ENCODE measurements around the gene PALM2AKAP2.

The PALM2AKAP2 gene
- 36.2 to 37.3 (median 36.5) reads per million in 3 donors for total RNA-seq

DNA sequence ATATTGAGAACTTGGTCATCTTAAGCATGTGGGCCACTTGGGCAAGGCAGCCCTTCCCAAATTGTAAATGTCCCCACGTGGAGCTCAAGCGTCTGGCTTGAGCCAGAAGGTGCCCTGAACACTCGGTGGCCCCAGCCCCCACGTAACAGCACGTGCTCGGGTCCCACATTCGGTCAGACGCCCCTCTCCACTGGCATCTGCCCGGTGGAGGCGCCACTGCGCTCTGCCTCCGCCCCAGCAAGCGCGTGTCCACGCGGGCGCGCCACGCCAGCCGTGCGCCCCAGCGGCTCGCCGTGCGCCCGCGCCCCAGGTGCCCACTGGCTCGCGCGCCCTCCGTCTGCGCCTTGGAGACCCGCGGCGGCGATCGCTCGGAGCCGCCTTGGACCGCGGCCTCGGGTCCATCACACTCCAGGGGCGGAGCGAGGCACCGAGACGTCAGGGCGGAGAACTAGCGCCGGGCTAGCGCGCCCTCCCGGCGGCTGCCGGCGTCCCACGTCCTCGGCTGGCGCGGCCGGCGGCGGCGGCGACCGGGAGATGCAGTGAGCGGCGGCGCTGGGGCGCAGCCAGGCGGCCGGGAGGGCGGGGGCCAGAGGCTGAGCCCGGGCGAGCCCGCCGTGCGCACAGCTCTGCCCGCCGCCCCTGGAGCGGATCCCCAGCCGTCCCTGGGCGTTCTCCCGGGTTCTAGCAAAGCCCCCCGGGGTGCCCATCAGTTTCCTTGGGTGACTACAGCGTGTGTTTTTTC is at the start of gene PALM2AKAP2:
Gene PALM2AKAP2, plus strand, starts transcription at position 488 of the 742 bp plus-strand sequence. CDS start 291 bp downstream, outside the sequence.
- Histone ChIP-seq H3K27ac (ENCODE audit: insufficient read depth, low read length, poor library complexity, severe bottlenecking) (no peak within 1 kb of the TSS), H3K4me3 (ENCODE audit: insufficient read depth, low read depth, low read length, poor library complexity, severe bottlenecking) (no peak within 1 kb of the TSS), H3K36me3 (ENCODE audit: control insufficient read depth, insufficient read depth, low read length) (no peaks in the 10 kb centered on the region), H3K9me3 (ENCODE audit: control insufficient read depth, low read length) (no peaks in the 10 kb centered on the region), H3K27me3 (replicated peaks; ENCODE audit: control insufficient read depth, insufficient read depth, low read length, poor library complexity, severe bottlenecking) (no peaks in the 10 kb centered on the region), H3K4me1 (ENCODE audit: control insufficient read depth, insufficient read depth, low read length, poor library complexity, severe bottlenecking) (no peaks in the 10 kb centered on the region)
- no peak for DNase-seq

DNA sequence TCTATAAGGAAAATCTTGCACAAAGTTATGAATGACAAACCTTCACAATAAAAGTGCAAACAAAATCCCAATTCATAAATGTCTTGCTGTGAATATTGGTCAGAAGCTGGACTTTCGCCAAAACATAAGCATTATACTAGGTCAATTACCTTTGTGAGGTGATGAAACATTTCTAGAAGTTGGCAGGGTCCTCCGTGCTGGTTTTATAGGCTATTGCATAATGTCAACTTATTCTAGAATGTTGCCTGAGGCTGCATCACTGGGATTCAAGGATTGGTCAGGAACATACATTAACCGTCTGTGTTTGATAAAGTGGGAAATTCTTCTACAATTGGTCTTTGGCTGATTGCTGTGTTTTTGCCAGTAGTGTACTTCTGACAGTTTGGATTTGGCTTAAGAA is 49.8 kb upstream of the PALM2AKAP2 start:
- no peak for DNase-seq
- H3K4me3 ChIP-seq (ENCODE audit: insufficient read depth, low read depth, low read length, poor library complexity, severe bottlenecking) = no peak overlapping the region
- H3K36me3 ChIP-seq (ENCODE audit: control insufficient read depth, insufficient read depth, low read length) = no peaks in the 10 kb centered on the region
- H3K4me1 ChIP-seq (ENCODE audit: control insufficient read depth, insufficient read depth, low read length, poor library complexity, severe bottlenecking) = no peaks in the 10 kb centered on the region
- no peaks in the 10 kb centered on the region for H3K9me3 ChIP-seq (ENCODE audit: control insufficient read depth, low read length)
- no peaks in the 10 kb centered on the region for H3K27me3 ChIP-seq (replicated peaks; ENCODE audit: control insufficient read depth, insufficient read depth, low read length, poor library complexity, severe bottlenecking)
- H3K27ac ChIP-seq (ENCODE audit: insufficient read depth, low read length, poor library complexity, severe bottlenecking) = no peak overlapping the region

DNA sequence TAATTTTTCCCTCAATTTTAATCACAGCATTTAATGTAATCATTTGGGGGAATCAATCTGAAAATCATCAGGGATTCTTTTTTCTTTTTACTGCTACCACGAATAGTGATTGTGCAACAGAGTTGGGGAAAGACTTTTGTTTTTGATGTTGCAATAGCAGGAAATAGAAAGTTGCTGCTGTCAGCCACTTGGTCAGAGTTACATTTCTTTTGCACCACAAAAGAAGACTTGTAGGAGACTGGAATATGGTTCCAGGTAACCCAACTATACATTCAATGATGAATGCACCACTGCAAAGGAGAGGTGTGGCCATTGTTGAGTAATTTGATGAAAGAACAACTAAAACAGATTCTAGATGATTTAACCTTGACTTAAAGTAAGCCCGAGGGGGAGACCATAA is 46.3 kb upstream of the PALM2AKAP2 start:
- no peak overlapping the region for H3K4me3 ChIP-seq (ENCODE audit: insufficient read depth, low read depth, low read length, poor library complexity, severe bottlenecking)
- no peaks in the 10 kb centered on the region for H3K27me3 ChIP-seq (replicated peaks; ENCODE audit: control insufficient read depth, insufficient read depth, low read length, poor library complexity, severe bottlenecking)
- no peak for DNase-seq

DNA sequence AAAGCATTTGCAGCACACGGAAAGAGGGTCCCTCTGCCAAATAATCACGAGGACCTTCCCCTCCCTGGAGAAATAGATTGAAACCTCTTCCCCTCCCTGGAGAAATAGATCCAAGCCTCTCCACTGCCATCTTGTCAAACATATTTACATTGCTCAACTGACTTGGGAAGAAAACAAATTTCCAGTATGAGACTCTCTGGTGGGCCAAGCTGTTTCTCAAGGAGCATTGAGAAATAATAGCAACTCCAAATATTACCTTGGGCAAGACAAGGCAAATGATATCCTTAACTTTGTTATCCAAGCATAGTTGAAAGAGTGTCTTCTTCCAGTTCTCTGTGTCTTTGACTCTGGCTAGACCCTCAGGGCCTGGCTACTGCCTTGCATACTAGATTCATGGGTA is 45.2 kb upstream of the PALM2AKAP2 start:
- Histone ChIP-seq H3K4me1 (ENCODE audit: control insufficient read depth, insufficient read depth, low read length, poor library complexity, severe bottlenecking) (no peaks in the 10 kb centered on the region), H3K36me3 (ENCODE audit: control insufficient read depth, insufficient read depth, low read length) (no peaks in the 10 kb centered on the region), H3K27ac (ENCODE audit: insufficient read depth, low read length, poor library complexity, severe bottlenecking) (no peak overlapping the region), H3K27me3 (replicated peaks; ENCODE audit: control insufficient read depth, insufficient read depth, low read length, poor library complexity, severe bottlenecking) (no peaks in the 10 kb centered on the region), H3K4me3 (ENCODE audit: insufficient read depth, low read depth, low read length, poor library complexity, severe bottlenecking) (no peak overlapping the region), H3K9me3 (ENCODE audit: control insufficient read depth, low read length) (no peaks in the 10 kb centered on the region)
- no peak for DNase-seq

More for the DNA sequence above, 46.3 kb upstream of the PALM2AKAP2 start:
- Histone ChIP-seq H3K9me3 (ENCODE audit: control insufficient read depth, low read length) (no peaks in the 10 kb centered on the region), H3K4me1 (ENCODE audit: control insufficient read depth, insufficient read depth, low read length, poor library complexity, severe bottlenecking) (no peaks in the 10 kb centered on the region), H3K36me3 (ENCODE audit: control insufficient read depth, insufficient read depth, low read length) (no peaks in the 10 kb centered on the region), H3K27ac (ENCODE audit: insufficient read depth, low read length, poor library complexity, severe bottlenecking) (no peak overlapping the region)

DNA sequence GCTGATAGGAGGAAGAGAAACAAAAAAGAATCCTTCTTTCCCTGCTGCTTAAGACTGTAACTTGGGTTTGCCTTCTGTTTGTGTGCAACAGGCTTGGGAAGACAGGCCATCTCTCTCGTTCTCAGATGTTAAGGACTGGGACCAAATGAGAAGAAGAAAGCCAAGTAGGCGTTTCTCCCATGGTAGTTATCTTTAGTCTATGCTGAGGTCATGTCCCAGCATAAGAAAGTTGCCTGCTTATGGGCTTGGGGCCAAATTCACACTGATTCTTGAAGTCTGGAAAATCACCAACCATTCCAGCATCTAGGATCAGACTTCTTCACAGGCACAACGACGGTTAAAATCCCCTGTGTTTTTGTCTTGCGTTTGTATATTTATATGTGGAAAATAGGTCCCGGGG is 44.2 kb upstream of the PALM2AKAP2 start:
- Histone ChIP-seq H3K4me1 (ENCODE audit: control insufficient read depth, insufficient read depth, low read length, poor library complexity, severe bottlenecking) (no peaks in the 10 kb centered on the region), H3K27ac (ENCODE audit: insufficient read depth, low read length, poor library complexity, severe bottlenecking) (no peak overlapping the region), H3K27me3 (replicated peaks; ENCODE audit: control insufficient read depth, insufficient read depth, low read length, poor library complexity, severe bottlenecking) (no peaks in the 10 kb centered on the region), H3K9me3 (ENCODE audit: control insufficient read depth, low read length) (no peaks in the 10 kb centered on the region), H3K4me3 (ENCODE audit: insufficient read depth, low read depth, low read length, poor library complexity, severe bottlenecking) (no peak overlapping the region), H3K36me3 (ENCODE audit: control insufficient read depth, insufficient read depth, low read length) (no peaks in the 10 kb centered on the region)
- DNase-seq = no peak

DNA sequence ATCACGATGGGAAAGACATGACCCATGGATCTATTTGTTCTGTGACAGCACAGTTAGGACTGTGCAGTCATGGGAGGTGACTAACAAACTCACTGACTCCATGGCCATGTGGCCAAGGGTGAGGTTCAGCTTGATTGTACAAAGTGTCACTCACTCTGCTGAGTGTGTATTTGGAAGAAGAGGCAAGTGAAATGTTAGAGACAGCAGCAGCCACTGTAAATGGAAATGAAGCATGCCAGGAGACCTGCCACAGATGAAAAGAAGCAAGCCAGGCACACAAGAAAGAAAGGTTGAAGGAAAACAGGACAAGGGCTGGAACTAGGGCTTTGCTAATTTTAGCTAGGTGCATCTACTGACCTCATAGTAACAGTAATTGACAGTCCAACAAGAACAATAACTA is 42.7 kb upstream of the PALM2AKAP2 start:
- no peak overlapping the region for H3K27ac ChIP-seq (ENCODE audit: insufficient read depth, low read length, poor library complexity, severe bottlenecking)
- no peaks in the 10 kb centered on the region for H3K9me3 ChIP-seq (ENCODE audit: control insufficient read depth, low read length)
- H3K4me1 ChIP-seq (ENCODE audit: control insufficient read depth, insufficient read depth, low read length, poor library complexity, severe bottlenecking) = no peaks in the 10 kb centered on the region
- DNase-seq = no peak
- no peaks in the 10 kb centered on the region for H3K27me3 ChIP-seq (replicated peaks; ENCODE audit: control insufficient read depth, insufficient read depth, low read length, poor library complexity, severe bottlenecking)
- H3K4me3 ChIP-seq (ENCODE audit: insufficient read depth, low read depth, low read length, poor library complexity, severe bottlenecking) = no peak overlapping the region
- H3K36me3 ChIP-seq (ENCODE audit: control insufficient read depth, insufficient read depth, low read length) = no peaks in the 10 kb centered on the region

DNA sequence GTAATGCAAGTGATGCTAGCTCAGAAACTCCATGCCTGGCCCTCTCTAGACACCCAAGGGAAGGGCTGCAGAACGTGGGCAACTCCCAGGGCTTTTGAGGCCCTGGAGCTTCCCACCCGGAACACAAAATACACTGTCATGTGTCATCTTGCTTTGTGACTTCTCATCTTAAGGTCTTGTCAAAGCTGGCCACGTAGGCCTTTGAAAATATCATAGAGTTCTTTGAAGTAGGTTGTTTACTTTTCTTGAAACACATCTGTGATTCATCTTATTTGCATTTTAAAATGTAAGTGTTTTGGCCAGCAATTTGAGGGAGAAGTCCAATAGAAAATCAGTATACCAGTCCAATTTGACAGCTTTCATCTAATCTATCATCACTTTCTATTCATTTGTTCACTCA is 40.2 kb upstream of the PALM2AKAP2 start:
- H3K36me3 ChIP-seq (ENCODE audit: control insufficient read depth, insufficient read depth, low read length) = no peaks in the 10 kb centered on the region
- H3K4me1 ChIP-seq (ENCODE audit: control insufficient read depth, insufficient read depth, low read length, poor library complexity, severe bottlenecking) = no peaks in the 10 kb centered on the region
- H3K27me3 ChIP-seq (replicated peaks; ENCODE audit: control insufficient read depth, insufficient read depth, low read length, poor library complexity, severe bottlenecking) = no peaks in the 10 kb centered on the region
- H3K4me3 ChIP-seq (ENCODE audit: insufficient read depth, low read depth, low read length, poor library complexity, severe bottlenecking) = no peak overlapping the region
- no peak overlapping the region for H3K27ac ChIP-seq (ENCODE audit: insufficient read depth, low read length, poor library complexity, severe bottlenecking)
- DNase-seq = no peak
- H3K9me3 ChIP-seq (ENCODE audit: control insufficient read depth, low read length) = no peaks in the 10 kb centered on the region

DNA sequence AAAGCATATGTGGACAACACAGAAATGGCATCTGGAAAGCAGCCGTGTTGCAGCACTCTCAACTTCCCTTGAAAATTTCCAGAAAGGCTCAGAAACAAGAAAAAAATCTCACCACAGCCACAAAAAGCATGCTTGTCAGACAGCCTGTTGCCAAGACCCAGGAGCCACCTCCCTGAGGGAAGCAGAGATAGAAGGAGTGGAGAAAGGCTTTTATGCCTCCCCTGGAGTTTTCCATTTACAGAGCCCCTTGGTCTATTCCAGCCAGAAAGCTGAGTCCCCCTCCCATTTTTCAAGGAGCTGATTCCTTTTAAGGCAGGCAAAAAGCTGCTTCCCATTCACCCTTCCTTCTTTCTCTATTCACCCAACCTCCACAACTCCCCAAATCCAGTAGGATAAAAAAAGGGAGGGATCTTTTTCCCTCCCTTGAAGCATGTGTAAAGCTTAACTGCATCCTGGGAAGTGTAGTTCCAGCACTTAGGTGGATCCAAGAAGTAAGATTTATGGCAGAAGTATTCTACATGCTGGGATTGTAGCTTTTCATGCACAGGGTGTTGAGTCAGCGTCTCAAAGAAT is 37.1 kb upstream of the PALM2AKAP2 start:
- H3K9me3 ChIP-seq (ENCODE audit: control insufficient read depth, low read length) = no peaks in the 10 kb centered on the region
- no peak for DNase-seq
- no peaks in the 10 kb centered on the region for H3K36me3 ChIP-seq (ENCODE audit: control insufficient read depth, insufficient read depth, low read length)
- no peak overlapping the region for H3K4me3 ChIP-seq (ENCODE audit: insufficient read depth, low read depth, low read length, poor library complexity, severe bottlenecking)
- H3K4me1 ChIP-seq (ENCODE audit: control insufficient read depth, insufficient read depth, low read length, poor library complexity, severe bottlenecking) = no peaks in the 10 kb centered on the region
- H3K27me3 ChIP-seq (replicated peaks; ENCODE audit: control insufficient read depth, insufficient read depth, low read length, poor library complexity, severe bottlenecking) = no peaks in the 10 kb centered on the region
- no peak overlapping the region for H3K27ac ChIP-seq (ENCODE audit: insufficient read depth, low read length, poor library complexity, severe bottlenecking)

DNA sequence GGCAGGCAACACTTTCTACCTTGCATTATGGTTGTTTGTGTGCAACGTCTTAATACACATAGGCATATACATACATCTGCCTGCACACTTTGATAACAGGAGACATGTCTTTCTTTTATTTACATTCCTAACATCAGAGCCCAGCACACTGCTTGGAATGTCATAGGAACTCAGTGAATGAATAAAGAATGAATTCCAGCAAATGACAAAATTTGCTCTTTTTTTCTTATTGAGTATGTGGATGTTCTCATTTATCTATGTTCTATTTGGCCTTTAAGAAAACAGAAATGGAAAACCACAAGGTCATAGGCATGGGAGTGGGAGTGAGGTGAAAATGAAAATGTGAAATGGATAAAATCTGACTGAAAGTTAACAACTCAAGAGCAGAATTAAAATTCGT is 36.3 kb upstream of the PALM2AKAP2 start:
- Histone ChIP-seq H3K9me3 (ENCODE audit: control insufficient read depth, low read length) (no peaks in the 10 kb centered on the region), H3K36me3 (ENCODE audit: control insufficient read depth, insufficient read depth, low read length) (no peaks in the 10 kb centered on the region), H3K27me3 (replicated peaks; ENCODE audit: control insufficient read depth, insufficient read depth, low read length, poor library complexity, severe bottlenecking) (no peaks in the 10 kb centered on the region), H3K27ac (ENCODE audit: insufficient read depth, low read length, poor library complexity, severe bottlenecking) (no peak overlapping the region), H3K4me1 (ENCODE audit: control insufficient read depth, insufficient read depth, low read length, poor library complexity, severe bottlenecking) (no peaks in the 10 kb centered on the region), H3K4me3 (ENCODE audit: insufficient read depth, low read depth, low read length, poor library complexity, severe bottlenecking) (no peak overlapping the region)
- DNase-seq = no peak
